ENCODE results near the gene PEX10.

DNA sequence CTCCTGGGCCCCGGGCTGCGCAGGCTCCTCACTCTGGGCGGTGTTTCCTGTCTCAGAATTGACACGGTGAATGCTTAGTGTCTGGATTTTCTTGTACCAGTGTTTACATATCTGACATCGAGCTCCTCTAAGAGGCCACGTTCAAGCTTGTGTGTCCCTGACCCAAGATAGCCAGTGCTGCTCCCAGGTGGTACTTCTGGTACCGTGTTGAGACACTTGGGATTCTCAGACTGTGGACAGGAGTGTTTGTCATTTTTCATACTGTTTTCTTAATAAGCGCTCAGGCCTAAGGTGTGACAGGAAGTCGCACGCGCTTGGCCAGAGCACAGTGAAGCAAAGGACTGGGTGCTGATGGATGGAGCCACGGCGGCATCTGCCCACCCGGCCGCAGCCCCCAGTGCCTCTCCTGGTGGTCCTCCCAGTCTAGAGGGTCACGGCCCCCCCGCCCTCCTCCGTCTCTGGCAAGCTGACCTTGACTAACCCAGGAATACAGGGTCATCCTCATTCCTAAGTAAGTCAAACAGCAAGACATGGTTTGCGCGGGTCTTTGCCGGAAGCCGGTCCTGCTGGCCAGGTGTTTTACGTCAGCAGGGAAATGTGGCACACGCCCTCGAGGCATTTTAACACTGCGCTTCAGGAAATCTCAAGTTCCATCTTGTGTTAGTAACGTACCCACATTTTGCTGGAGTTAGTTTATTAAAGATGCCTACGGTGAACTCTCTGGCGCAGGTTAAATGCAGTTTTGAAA, 8.0 kb downstream of the PEX10 start:
- TF ChIP-seq, protein P1, sequence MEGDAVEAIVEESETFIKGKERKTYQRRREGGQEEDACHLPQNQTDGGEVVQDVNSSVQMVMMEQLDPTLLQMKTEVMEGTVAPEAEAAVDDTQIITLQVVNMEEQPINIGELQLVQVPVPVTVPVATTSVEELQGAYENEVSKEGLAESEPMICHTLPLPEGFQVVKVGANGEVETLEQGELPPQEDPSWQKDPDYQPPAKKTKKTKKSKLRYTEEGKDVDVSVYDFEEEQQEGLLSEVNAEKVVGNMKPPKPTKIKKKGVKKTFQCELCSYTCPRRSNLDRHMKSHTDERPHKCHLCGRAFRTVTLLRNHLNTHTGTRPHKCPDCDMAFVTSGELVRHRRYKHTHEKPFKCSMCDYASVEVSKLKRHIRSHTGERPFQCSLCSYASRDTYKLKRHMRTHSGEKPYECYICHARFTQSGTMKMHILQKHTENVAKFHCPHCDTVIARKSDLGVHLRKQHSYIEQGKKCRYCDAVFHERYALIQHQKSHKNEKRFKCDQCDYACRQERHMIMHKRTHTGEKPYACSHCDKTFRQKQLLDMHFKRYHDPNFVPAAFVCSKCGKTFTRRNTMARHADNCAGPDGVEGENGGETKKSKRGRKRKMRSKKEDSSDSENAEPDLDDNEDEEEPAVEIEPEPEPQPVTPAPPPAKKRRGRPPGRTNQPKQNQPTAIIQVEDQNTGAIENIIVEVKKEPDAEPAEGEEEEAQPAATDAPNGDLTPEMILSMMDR (IDR thresholded peaks at IDR 0.05) = no peak
- TF ChIP-seq EP300 (IDR thresholded peaks at IDR 0.05) = no peak
